Activated T-cell treated with anti-CD3 and anti-CD28 coated beads, Interleukin-2, amount 50 U/mL, for 72 hours (primary cell): ENCODE data around the gene ATG16L2. TPM values are rescaled to one million over a fixed set of nuclear protein-coding genes. Genes with fewer than 3 reads are reported as not detected.
"Not testable (repeated sequence)": the region's sequence is repeated elsewhere in the genome, so short reads cannot be mapped to it uniquely, and the experiment has no call there.

Experiments
- ATAC-seq, 2 donors: fragments of 150-1000 bp; cut with Tn5 transposase; replicated peaks in 1 of 2; 2 replicates each; pipeline ENCODE4 v1.10.0; 2021; ENCODE audit warnings: moderate library complexity in 2 of 2, mild to moderate bottlenecking in 1 of 2
- DNase-seq, 2 donors: peaks; one replicate each; pipeline ENCODE4 v3.0.0; 2021 to 2022; ENCODE audit warnings: mixed read lengths in 1 of 2
- H3K27ac Mint-ChIP-seq: one replicate; pipeline ENCODE4 v1.8.0; 2022; ENCODE audit warnings: mild to moderate bottlenecking, moderate library complexity, mixed read lengths
- H3K27me3 Mint-ChIP-seq: one replicate; pipeline ENCODE4 v1.8.0; 2022; ENCODE audit warnings: low read depth, mixed read lengths
- H3K36me3 Mint-ChIP-seq, 2 donors: one replicate each; pipeline ENCODE4 v1.8.0; 2022; ENCODE audit warnings: mixed read lengths in 2 of 2, mild to moderate bottlenecking in 1 of 2; ENCODE audit not compliant: insufficient read depth in 2 of 2
- H3K4me1 Mint-ChIP-seq: one replicate; pipeline ENCODE4 v1.8.0; 2022; ENCODE audit warnings: low read depth, mixed read lengths
- H3K4me3 Mint-ChIP-seq, 2 donors: one replicate each; pipeline ENCODE4 v1.8.0; 2022; ENCODE audit warnings: mild to moderate bottlenecking in 2 of 2, mixed read lengths in 2 of 2, moderate library complexity in 2 of 2
- H3K9me3 Mint-ChIP-seq, 2 donors: one replicate each; pipeline ENCODE4 v1.8.0; 2022; ENCODE audit warnings: mixed read lengths in 2 of 2
- total RNA-seq, 2 donors: library from RNA; stranded (reverse); gene quantifications; one replicate each; pipeline ENCODE4 v1.2.3, GENCODE V29; 2022

Gene ATG16L2
- total RNA-seq, 2 donors from 2014 or later: 55.8 to 56.0 TPM

GRCh38 chr11:72840780-72841179 lies 26.6 kb downstream of the ATG16L2 start:
- no peaks in the 10 kb centered on the region for H3K9me3 Mint-ChIP-seq
- H3K4me1 Mint-ChIP-seq: no peaks in the 10 kb centered on the region
- no peaks in the 10 kb centered on the region for H3K27me3 Mint-ChIP-seq
- H3K4me3 Mint-ChIP-seq: no peak overlapping the region
- ATAC-seq (no peak), DNase-seq (no peak)
- H3K36me3 Mint-ChIP-seq: peaks cover 0 to 2% of the 10 kb centered on the region in 2 donors
- no peak overlapping the region for H3K27ac Mint-ChIP-seq

DNA sequence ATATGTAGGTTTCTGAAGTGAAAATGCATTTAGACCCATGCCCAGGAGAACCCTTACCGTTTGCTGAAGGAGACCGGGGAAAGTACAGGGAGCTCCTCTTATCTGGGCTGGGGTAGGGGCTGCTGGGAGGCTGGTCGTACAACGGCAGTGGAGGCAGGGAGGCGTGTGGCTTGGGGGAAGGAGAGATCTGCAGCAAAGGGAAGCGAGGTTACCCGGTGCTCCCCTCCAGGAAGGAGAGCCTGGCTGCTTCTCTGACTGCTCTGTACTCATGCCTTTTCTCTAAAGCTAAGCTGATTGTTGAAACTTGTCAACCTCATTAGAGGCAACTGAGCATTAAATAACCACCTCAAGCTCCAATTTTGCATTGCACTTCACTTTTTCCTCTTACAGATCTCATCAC lies 27.2 kb downstream of the ATG16L2 start:
- Mint-ChIP-seq H3K27ac (no peak overlapping the region), H3K27me3 (no peaks in the 10 kb centered on the region), H3K4me1 (no peaks in the 10 kb centered on the region), H3K4me3 (no peak overlapping the region), H3K9me3 (no peaks in the 10 kb centered on the region), H3K36me3 (peaks cover 0 to 2% of the 10 kb centered on the region in 2 donors)
- DNase-seq: no peak
- no peak for ATAC-seq

- Mint-ChIP-seq H3K27ac (no peak overlapping the region), H3K27me3 (no peaks in the 10 kb centered on the region), H3K4me3 (no peak overlapping the region), H3K36me3 (peaks cover 0 to 2% of the 10 kb centered on the region in 2 donors), H3K9me3 (no peaks in the 10 kb centered on the region), H3K4me1 (no peaks in the 10 kb centered on the region)
- DNase-seq (no peak), ATAC-seq (no peak)
These were observed 27.9 kb downstream of the ATG16L2 start for GRCh38 chr11:72842126-72842525.

- Mint-ChIP-seq H3K4me1 (no peaks in the 10 kb centered on the region), H3K36me3 (peaks cover 0 to 2% of the 10 kb centered on the region in 2 donors), H3K9me3 (no peaks in the 10 kb centered on the region), H3K4me3 (no peak overlapping the region), H3K27ac (no peak overlapping the region), H3K27me3 (no peaks in the 10 kb centered on the region)
- ATAC-seq (no peak), DNase-seq (no peak)
These were observed 28.6 kb downstream of the ATG16L2 start for GRCh38 chr11:72842653-72843330.

GRCh38 chr11:72844356-72844755 lies 30.1 kb downstream of the ATG16L2 start:
- Mint-ChIP-seq H3K9me3 (no peaks in the 10 kb centered on the region), H3K4me1 (no peaks in the 10 kb centered on the region), H3K36me3 (peaks cover 0 to under 1% of the 10 kb centered on the region in 2 donors), H3K27ac (no peak overlapping the region), H3K27me3 (no peaks in the 10 kb centered on the region), H3K4me3 (no peak overlapping the region)
- DNase-seq (no peak), ATAC-seq (no peak)

DNA sequence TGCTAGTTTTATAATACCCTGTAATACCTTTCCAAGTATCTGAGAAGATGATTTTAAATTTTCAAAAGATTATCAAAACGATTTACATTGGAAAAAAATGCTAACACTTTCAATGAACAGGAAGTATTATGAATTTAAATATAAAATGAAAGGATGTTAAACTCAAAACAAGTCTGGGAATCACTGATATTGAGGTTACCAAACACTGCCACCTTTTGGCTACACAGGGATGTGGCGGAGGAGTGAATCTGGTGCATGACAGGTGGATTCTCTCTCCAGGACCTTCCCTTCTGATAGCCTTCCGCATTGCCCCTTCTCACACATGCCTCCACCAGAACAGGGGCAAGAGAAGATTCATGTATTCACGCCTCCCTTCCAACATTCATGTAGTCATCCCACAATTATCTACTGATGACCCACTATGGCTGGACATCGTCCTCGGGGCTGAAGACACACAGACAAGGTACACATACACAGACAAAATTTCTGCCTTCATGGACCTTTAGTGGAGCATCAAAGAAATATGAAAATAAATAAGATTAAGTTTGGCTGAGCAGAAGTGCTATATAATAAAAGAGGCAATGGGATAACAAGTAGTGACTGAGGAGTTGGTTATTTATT lies 34.7 kb downstream of the ATG16L2 start:
- Mint-ChIP-seq H3K27me3 (no peaks in the 10 kb centered on the region), H3K9me3 (no peaks in the 10 kb centered on the region), H3K4me3 (no peak overlapping the region), H3K4me1 (no peaks in the 10 kb centered on the region), H3K36me3 (no peaks in the 10 kb centered on the region), H3K27ac (no peak overlapping the region)
- ATAC-seq (no peak), DNase-seq (peak in 1 of 2 donors; percentile 29)

GRCh38 chr11:72850832-72851231 lies 36.6 kb downstream of the ATG16L2 start:
- no peak for ATAC-seq
- H3K27me3 Mint-ChIP-seq: no peaks in the 10 kb centered on the region
- DNase-seq: no peak
- no peak overlapping the region for H3K27ac Mint-ChIP-seq
- no peaks in the 10 kb centered on the region for H3K9me3 Mint-ChIP-seq
- no peaks in the 10 kb centered on the region for H3K4me1 Mint-ChIP-seq
- no peaks in the 10 kb centered on the region for H3K36me3 Mint-ChIP-seq
- H3K4me3 Mint-ChIP-seq: no peak overlapping the region

- H3K4me3 Mint-ChIP-seq: no peak overlapping the region
- ATAC-seq (no peak), DNase-seq (no peak)
- H3K27me3 Mint-ChIP-seq: no peaks in the 10 kb centered on the region
- H3K27ac Mint-ChIP-seq: no peak overlapping the region
- H3K4me1 Mint-ChIP-seq: no peaks in the 10 kb centered on the region
- H3K9me3 Mint-ChIP-seq: no peaks in the 10 kb centered on the region
- H3K36me3 Mint-ChIP-seq: no peaks in the 10 kb centered on the region
These were observed 37.5 kb downstream of the ATG16L2 start for GRCh38 chr11:72851726-72852125.

DNA sequence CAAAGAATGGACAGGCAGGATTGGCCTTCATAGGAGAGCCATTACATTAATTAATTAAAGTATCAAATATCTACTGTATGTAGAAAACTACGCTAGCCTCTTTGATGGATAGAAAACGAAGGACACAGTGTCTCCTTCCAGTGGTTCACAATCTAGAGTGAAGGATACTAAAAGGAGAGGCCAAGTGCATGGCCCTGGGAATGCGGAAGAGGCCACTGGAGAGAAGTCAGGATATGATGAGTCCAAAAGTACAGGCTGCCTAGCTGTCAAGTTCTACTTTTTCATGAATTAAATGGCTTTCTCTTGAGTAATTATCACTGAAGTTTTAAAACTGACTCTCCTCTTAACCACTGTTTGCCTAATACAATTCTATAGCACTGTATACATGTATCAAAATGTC lies 41.9 kb downstream of the ATG16L2 start:
- Mint-ChIP-seq H3K9me3 (no peaks in the 10 kb centered on the region), H3K27ac (no peak overlapping the region), H3K36me3 (no peaks in the 10 kb centered on the region), H3K27me3 (no peaks in the 10 kb centered on the region), H3K4me1 (no peaks in the 10 kb centered on the region), H3K4me3 (no peak overlapping the region)
- no peak for ATAC-seq
- no peak for DNase-seq

DNA sequence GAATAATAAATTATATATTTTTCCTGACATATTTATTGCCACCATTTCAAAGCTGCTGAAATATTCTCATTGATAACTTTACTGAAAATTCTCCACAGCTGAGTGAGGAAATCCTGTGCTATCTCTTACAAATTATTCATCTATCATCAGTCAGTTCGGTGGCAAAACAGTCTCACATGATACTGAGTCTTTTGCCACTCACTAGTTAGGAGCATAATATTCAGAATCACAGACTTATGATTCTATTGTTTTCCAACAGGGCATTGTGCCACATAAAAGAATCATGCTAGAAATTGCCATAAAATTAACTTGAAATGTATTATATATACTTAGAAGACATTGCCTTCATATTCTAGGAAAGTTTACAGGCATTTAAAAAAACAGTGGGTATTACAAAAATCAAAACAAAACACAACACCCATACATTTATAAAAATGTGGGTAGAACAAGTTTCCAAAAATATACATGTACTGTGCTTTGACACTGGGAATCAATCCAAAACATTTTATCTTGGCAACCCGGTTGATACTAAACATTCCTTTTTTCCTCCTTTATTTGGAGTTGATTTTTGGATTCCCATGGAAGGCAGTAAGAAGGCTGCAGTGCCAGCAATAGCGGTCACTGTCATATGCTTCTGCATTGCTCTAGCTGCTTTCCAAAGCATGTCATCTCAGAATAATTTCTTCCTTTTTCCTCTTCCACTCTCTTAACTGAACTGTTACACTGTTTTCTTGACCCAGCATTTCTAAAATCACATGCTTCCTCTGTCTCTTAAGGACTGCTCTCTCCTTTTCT lies 42.5 kb downstream of the ATG16L2 start:
- DNase-seq: no peak
- no peaks in the 10 kb centered on the region for H3K4me1 Mint-ChIP-seq
- no peaks in the 10 kb centered on the region for H3K9me3 Mint-ChIP-seq
- no peak overlapping the region for H3K27ac Mint-ChIP-seq
- H3K36me3 Mint-ChIP-seq: no peaks in the 10 kb centered on the region
- no peaks in the 10 kb centered on the region for H3K27me3 Mint-ChIP-seq
- no peak overlapping the region for H3K4me3 Mint-ChIP-seq
- ATAC-seq: no peak

DNA sequence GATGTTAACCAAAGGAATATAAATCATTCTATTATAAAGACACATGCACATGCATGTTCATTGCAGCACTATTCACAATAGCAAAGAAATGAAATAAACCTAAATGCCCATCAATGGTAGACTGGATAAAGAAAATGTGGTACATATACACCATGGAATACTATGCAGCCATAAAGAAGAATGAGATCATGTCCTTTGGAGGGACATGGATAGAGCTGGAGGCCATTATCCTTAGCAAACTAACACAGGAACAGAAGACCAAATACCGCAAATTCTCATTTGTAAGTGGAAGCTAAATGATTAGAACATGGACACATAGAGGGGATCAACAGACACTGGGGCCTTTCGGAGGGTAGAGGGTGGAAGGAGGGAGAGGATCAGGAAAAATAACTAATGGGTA lies 44.1 kb downstream of the ATG16L2 start:
- not testable (repeated sequence) for H3K36me3 Mint-ChIP-seq, ATAC-seq, H3K9me3 Mint-ChIP-seq, H3K4me1 Mint-ChIP-seq, H3K27me3 Mint-ChIP-seq, H3K27ac Mint-ChIP-seq, DNase-seq, H3K4me3 Mint-ChIP-seq

DNA sequence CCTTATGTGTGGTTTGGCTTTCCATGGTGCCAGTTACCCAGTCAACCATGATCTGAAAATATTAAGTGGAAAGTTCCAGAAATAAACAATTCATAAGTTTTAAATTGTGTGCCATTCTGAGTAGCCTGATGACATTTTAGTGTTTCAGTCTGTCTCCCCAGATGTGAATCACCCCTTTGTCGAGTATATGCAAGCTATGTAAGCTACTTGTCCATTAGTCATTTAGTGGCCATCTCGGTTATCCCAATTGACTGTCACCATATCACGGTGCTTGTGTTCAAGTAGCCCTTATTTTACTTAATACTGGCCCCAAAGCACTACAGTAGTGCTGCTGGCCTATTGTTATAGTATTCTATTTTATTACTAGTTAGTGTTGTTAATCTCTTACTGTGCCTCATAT lies 44.9 kb downstream of the ATG16L2 start:
- Mint-ChIP-seq H3K27me3 (no peaks in the 10 kb centered on the region), H3K4me1 (no peaks in the 10 kb centered on the region), H3K4me3 (no peak overlapping the region), H3K36me3 (no peaks in the 10 kb centered on the region), H3K9me3 (no peaks in the 10 kb centered on the region), H3K27ac (no peak overlapping the region)
- DNase-seq (no peak), ATAC-seq (no peak)

DNA sequence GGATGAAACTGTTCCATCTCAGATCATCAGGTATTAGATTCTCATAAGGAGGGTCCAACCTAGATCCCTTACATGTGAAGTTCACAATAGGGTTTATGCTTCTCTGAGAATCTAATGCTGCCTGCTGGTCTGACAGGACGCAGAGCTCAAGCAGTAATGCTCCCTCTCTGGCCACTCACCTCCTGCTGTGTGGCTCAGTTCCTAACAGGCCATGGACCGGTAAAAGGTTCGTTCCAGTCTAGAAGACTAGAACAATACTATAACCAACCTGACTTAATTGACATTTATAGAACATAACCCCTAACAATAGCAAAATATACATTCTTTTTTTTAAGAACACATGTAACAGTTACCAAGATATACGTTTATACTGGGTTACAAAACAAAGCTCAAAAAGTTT lies 45.8 kb downstream of the ATG16L2 start:
- H3K4me1 Mint-ChIP-seq: peaks cover under 1% of the 10 kb centered on the region
- DNase-seq (no peak), ATAC-seq (no peak)
- no peak overlapping the region for H3K4me3 Mint-ChIP-seq
- H3K36me3 Mint-ChIP-seq: no peaks in the 10 kb centered on the region
- no peak overlapping the region for H3K27ac Mint-ChIP-seq
- H3K9me3 Mint-ChIP-seq: no peaks in the 10 kb centered on the region
- no peaks in the 10 kb centered on the region for H3K27me3 Mint-ChIP-seq
